Stimulated activated CD4-positive, alpha-beta T cell treated with anti-CD3 and anti-CD28 coated beads, Interleukin-12 subunit alpha, Interleukin-12 subunit beta, amount 100 ng/mL, for 24 hours (primary cell): ENCODE measurements around the gene PRTN3.
"Not testable (repeated sequence)": the region's sequence is repeated elsewhere in the genome, so short reads cannot be mapped to it uniquely, and the experiment has no call there.

Experiments
- DNase-seq, 2 experiments: peaks; one replicate each; pipeline ENCODE4 v3.0.0-alpha.2; 2020; ENCODE audit warnings: low read depth in 2 of 2

PRTN3 gene

GRCh38 chr19:866769-867300, 26.0 kb downstream of the PRTN3 start:
- no peak for DNase-seq

DNA sequence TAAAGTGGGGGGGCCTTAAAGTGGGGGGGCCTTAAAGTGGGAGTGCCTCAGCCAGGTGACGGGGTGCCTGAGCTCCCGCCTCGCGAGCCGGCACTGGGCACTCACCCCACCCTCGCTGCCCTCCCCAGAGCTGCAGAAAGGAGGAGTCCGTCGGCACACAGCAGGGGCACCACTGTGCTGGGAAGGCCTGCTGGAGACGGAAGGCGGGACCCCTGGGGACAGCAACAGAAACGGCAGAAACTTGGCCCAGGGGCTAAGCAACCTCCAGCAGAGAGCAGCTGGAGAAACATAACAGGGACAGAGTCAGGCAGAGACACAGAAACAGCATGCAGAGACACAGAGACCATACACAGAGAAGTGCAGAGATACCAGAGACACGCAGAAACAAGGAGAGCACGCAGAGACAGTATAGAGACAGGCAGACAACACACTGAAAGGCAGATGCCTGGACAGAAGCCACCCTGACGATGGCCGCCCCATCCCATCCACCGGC, 26.5 kb downstream of the PRTN3 start:
- DNase-seq = no peak

DNA sequence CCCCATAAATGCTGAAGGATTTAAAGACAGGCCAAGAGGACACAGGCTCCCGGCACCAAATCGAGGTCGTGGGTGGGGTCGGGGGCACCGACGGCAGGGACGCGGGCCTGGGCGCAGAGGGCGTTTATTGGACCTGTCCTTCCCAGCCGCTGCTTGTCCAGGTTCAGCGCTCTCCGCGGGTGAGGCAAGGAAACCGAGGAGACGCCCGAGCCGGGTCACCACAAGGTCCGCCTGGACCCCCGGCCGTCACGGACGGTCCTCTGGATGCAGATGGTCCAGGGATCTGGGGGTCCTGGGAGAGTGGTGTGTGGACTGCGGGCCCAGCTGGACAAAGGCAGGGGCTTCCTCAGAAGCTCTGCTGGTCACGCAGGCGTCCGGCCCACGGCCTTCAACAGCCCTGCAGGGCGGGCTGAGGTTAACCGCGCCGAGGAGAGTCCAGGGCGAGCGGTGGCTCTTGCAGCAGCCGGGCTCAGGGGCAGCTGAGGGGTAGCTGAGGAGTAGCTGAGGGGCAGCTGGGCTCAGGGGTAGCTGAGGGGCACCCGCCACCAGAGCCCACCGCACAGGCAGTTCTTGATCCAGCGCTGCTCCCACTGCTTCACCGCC, 27.2 kb downstream of the PRTN3 start:
- no peak for DNase-seq

- DNase-seq = no peak
Measured at GRCh38 chr19:868458-869244, 27.9 kb downstream of the PRTN3 start.

GRCh38 chr19:869245-870177, 28.7 kb downstream of the PRTN3 start:
- no peak for DNase-seq

DNA sequence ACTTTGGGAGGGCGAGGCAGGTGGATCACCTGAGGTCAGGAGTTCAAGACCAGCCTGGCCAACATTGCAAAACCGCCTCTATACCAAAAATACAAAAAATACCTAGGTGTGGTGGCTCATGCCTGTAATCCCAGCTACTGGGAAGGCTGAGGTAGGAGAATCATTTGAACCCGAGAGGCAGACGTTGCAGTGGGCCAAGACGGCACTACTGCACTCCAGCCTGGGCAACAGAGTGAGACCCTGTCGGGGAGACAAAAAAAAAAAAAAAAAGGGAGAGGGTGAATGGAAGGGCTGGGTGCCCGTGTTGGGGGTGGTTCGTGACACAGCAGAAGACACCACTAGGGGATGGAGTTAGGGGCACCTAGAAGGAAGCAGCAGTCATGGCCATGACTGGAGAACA, 29.5 kb downstream of the PRTN3 start:
- DNase-seq = no peak

DNA sequence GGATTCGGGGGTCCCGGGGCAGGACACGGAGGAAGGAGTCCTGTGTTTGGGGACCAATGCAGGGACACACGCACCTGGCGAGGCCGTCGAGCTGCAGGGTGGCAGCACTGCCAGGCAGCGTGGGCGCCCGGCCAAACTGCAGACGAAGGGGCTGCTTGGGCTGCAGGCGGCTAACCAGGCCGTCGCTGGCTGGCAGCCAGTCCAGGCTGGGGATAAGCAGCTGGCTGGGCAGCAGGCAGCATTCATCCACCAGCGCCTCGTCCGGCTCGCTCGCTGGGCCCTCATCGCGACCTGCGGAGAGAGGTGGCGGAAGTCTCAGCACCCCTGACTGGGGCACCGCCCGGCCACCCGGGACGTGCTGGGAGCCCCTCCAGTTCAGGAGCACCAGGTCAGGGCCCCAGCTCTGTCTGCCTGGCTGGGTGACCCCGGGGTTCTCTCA, 30.2 kb downstream of the PRTN3 start:
- DNase-seq = no peak

GRCh38 chr19:871446-872265, 30.9 kb downstream of the PRTN3 start:
- DNase-seq = no peak

- DNase-seq = peak in 1 of 2 experiments; percentile 74
Measured at GRCh38 chr19:872266-872951, 31.6 kb downstream of the PRTN3 start.

GRCh38 chr19:873084-873483, 32.3 kb downstream of the PRTN3 start:
- DNase-seq = peak in 1 of 2 experiments; percentile 43

GRCh38 chr19:873561-874041, 32.8 kb downstream of the PRTN3 start:
- no peak for DNase-seq

- DNase-seq = no peak
Measured at GRCh38 chr19:875265-875879, 34.6 kb downstream of the PRTN3 start.

GRCh38 chr19:876089-876488, 35.3 kb downstream of the PRTN3 start:
- DNase-seq = no peak

GRCh38 chr19:876780-877314, 36.0 kb downstream of the PRTN3 start:
- DNase-seq = no peak

- DNase-seq = not testable (repeated sequence)
Measured at GRCh38 chr19:877992-878660, 37.3 kb downstream of the PRTN3 start.

DNA sequence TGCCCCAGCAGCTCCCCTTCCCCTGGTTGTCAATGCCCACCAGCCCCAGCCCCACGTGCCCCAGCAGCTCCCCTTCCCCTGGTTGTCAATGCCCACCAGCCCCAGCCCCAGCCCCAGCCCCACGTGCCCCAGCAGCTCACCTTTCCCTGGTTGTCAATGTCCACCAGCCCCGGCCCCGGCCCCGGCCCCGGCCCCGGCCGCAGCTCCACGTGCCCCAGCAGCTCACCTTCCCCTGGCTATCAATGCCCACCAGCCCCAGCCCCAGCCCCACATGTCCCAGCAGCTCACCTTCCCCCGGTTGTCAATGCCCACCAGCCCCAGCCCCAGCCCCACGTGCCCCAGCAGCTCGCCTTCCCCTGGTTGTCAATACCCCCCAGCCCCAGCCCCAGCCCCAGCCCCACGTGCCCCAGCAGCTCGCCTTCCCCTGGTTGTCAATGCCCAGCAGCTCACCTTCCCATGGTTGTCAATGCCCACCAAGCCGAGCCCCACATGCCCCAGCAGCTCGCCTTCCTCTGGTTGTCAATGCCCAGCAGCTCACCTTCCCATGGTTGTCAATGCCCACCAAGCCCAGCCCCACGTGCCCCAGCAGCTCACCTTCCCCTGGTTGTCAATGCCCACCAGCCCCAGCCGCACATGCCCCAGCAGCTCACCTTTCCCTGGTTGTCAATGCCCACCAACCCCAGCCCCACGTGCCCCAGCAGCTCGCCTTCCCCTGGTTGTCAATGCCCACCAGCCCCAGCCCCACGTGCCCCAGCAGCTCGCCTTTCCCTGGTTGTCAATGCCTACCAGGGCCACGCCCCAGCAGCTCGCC, 38.2 kb downstream of the PRTN3 start:
- DNase-seq = not testable (repeated sequence)

- no peak for DNase-seq
Measured at GRCh38 chr19:879711-880438, 39.1 kb downstream of the PRTN3 start.
